H9 (cell line): Measurements from ENCODE around the gene TCOF1. TPM values are rescaled to one million over a fixed set of nuclear protein-coding genes. Genes with fewer than 3 reads are reported as not detected.

Source experiments
- DNase-seq: peaks from one replicate; pipeline ENCODE4 v3.0.0-alpha.2; 2017
- H2AFZ ChIP-seq: one replicate; pipeline ENCODE4 v1.6.1; 2013; ENCODE audit warnings: mild to moderate bottlenecking, low read length, control low read depth, moderate library complexity
- H2AK5ac ChIP-seq: 2 replicates; pipeline ENCODE4 v1.6.1; 2013; ENCODE audit warnings: low read length, control low read depth, mixed read lengths; ENCODE audit not compliant: insufficient read length
- H2BK120ac ChIP-seq: one replicate; pipeline ENCODE4 v1.6.1; 2013; ENCODE audit warnings: low read depth, mild to moderate bottlenecking, low read length, control low read depth, inconsistent platforms; ENCODE audit not compliant: poor library complexity, severe bottlenecking
- H2BK12ac ChIP-seq: 2 replicates; pipeline ENCODE4 v1.6.1; 2013; ENCODE audit warnings: low read length, control low read depth, mixed read lengths, low read depth; ENCODE audit not compliant: insufficient read length
- H2BK15ac ChIP-seq: 2 replicates; pipeline ENCODE4 v1.6.1; 2013; ENCODE audit warnings: low read depth, low read length, control low read depth
- H2BK20ac ChIP-seq: one replicate; pipeline ENCODE4 v1.6.1; 2013; ENCODE audit warnings: low read depth, mild to moderate bottlenecking, low read length, control low read depth, inconsistent platforms; ENCODE audit not compliant: poor library complexity, severe bottlenecking
- H2BK5ac ChIP-seq: 2 replicates; pipeline ENCODE4 v1.6.1; 2013; ENCODE audit warnings: low read length, control low read depth, mixed read lengths; ENCODE audit not compliant: insufficient read length
- H3K14ac ChIP-seq: 2 replicates; pipeline ENCODE4 v1.6.1; 2013; ENCODE audit warnings: low read length, control low read depth; ENCODE audit not compliant: insufficient read depth
- H3K18ac ChIP-seq: 2 replicates; pipeline ENCODE4 v1.6.1; 2013; ENCODE audit warnings: low read depth, mild to moderate bottlenecking, mixed read lengths, low read length, control low read depth; ENCODE audit not compliant: insufficient read length
- H3K23ac ChIP-seq: 2 replicates; pipeline ENCODE4 v1.6.1; 2013; ENCODE audit warnings: low read length, control low read depth, mixed read lengths, low read depth; ENCODE audit not compliant: insufficient read length
- H3K23me2 ChIP-seq: 2 replicates; pipeline ENCODE4 v1.6.1; 2013; ENCODE audit warnings: low read depth, mild to moderate bottlenecking, mixed read lengths, low read length, control low read depth; ENCODE audit not compliant: insufficient read length, poor library complexity, severe bottlenecking
- H3K27ac ChIP-seq: 2 replicates; pipeline ENCODE4 v1.5.1; 2013; ENCODE audit warnings: low read length, control low read depth, mixed read lengths, low read depth; ENCODE audit not compliant: insufficient read length
- H3K27me3 ChIP-seq: 2 replicates; pipeline ENCODE4 v1.6.1; 2013; ENCODE audit warnings: low read length, control low read depth, inconsistent platforms; ENCODE audit not compliant: insufficient read depth
- H3K4ac ChIP-seq: 2 replicates; pipeline ENCODE4 v1.6.1; 2013; ENCODE audit warnings: low read depth, mild to moderate bottlenecking, control low read depth, inconsistent platforms, low read length, moderate library complexity
- H3K4me1 ChIP-seq: 2 replicates; pipeline ENCODE4 v1.6.1; 2013; ENCODE audit warnings: low read length, control low read depth, inconsistent platforms; ENCODE audit not compliant: insufficient read depth
- H3K4me2 ChIP-seq: 2 replicates; pipeline ENCODE4 v1.6.1; 2013; ENCODE audit warnings: low read length, control low read depth, mixed read lengths; ENCODE audit not compliant: insufficient read length, insufficient read depth
- H3K56ac ChIP-seq: 2 replicates; pipeline ENCODE4 v1.6.1; 2013; ENCODE audit warnings: low read depth, mild to moderate bottlenecking, mixed read lengths, low read length, control low read depth; ENCODE audit not compliant: insufficient read length
- H3K79me1 ChIP-seq: 2 replicates; pipeline ENCODE4 v1.6.1; 2013; ENCODE audit warnings: low read depth, mild to moderate bottlenecking, moderate library complexity, low read length, control low read depth, inconsistent platforms; ENCODE audit not compliant: insufficient read depth, poor library complexity, severe bottlenecking
- H3K79me2 ChIP-seq: 2 replicates; pipeline ENCODE4 v1.6.1; 2013; ENCODE audit warnings: low read length, control low read depth, inconsistent platforms; ENCODE audit not compliant: insufficient read depth
- H3K9ac ChIP-seq: 2 replicates; pipeline ENCODE4 v1.6.1; 2013; ENCODE audit warnings: low read length, control low read depth, mixed read lengths; ENCODE audit not compliant: insufficient read length; ENCODE audit errors: extremely low read depth
- H3K9me3 ChIP-seq: one replicate; pipeline ENCODE4 v1.6.1; 2013; ENCODE audit warnings: low read depth, low read length, inconsistent platforms; ENCODE audit not compliant: control insufficient read depth
- H3T11ph ChIP-seq: one replicate; pipeline ENCODE4 v1.6.1; 2013; ENCODE audit warnings: mild to moderate bottlenecking, low read length, control low read depth, inconsistent platforms
- H4K20me1 ChIP-seq: one replicate; pipeline ENCODE4 v1.6.1; 2013; ENCODE audit not compliant: control insufficient read depth, insufficient read length, insufficient read depth
- H4K5ac ChIP-seq: 2 replicates; pipeline ENCODE4 v1.6.1; 2013; ENCODE audit warnings: low read depth, mild to moderate bottlenecking, mixed read lengths, low read length, control low read depth; ENCODE audit not compliant: insufficient read length
- H4K8ac ChIP-seq: replicated peaks from 2 replicates; pipeline ENCODE4 v1.6.1; 2013; ENCODE audit warnings: low read length, control low read depth, mixed read lengths, low read depth; ENCODE audit not compliant: insufficient read length
- H4K91ac ChIP-seq: 2 replicates; pipeline ENCODE4 v1.6.1; 2013; ENCODE audit warnings: low read depth, mild to moderate bottlenecking, moderate library complexity, mixed read lengths, low read length, control low read depth; ENCODE audit not compliant: insufficient read length
- H3K27ac Mint-ChIP-seq, 3 experiments: 2 replicates in 2 of 3; 3 replicates in 1 of 3; pipeline ENCODE4 v1.8.0; 2020 to 2021; ENCODE audit warnings: mixed read lengths in 3 of 3, mild to moderate bottlenecking in 1 of 3, moderate library complexity in 1 of 3
- H3K27me3 Mint-ChIP-seq: 2 replicates; pipeline ENCODE4 v1.8.0; 2021; ENCODE audit warnings: low read depth, mild to moderate bottlenecking, moderate library complexity, mixed read lengths
- H3K36me3 Mint-ChIP-seq, 3 experiments: 2 replicates in 2 of 3; 3 replicates in 1 of 3; pipeline ENCODE4 v1.8.0; 2020 to 2021; ENCODE audit warnings: low read depth in 3 of 3, mixed read lengths in 3 of 3; ENCODE audit not compliant: insufficient read depth in 1 of 3
- H3K4me1 Mint-ChIP-seq, 2 experiments: 2 replicates each; pipeline ENCODE4 v1.8.0; 2020; ENCODE audit warnings: mixed read lengths in 2 of 2
- H3K4me3 Mint-ChIP-seq, 2 experiments: 2 replicates in 1 of 2; 3 replicates in 1 of 2; pipeline ENCODE4 v1.8.0; 2020 to 2021; ENCODE audit warnings: mild to moderate bottlenecking in 2 of 2, mixed read lengths in 2 of 2, moderate library complexity in 1 of 2
- H3K9me3 Mint-ChIP-seq, 2 experiments: 2 replicates in 1 of 2; 3 replicates in 1 of 2; pipeline ENCODE4 v1.8.0; 2020; ENCODE audit warnings: mild to moderate bottlenecking in 2 of 2, mixed read lengths in 2 of 2, moderate library complexity in 1 of 2
- CTCF ChIP-seq: fragments of 200-600 bp; sonication (generic); conservative IDR thresholded peaks from 3 replicates; pipeline ENCODE4 v1.8.0; 2021; ENCODE audit warnings: antibody characterized with exemption, mild to moderate bottlenecking
- WGBS: extraction: QIAGEN DNeasy Blood & Tissue Kit; methylation state at CpG from one replicate; pipeline ENCODE4 v1.1.7; 2013; ENCODE audit warnings: missing lambda C conversion rate, low lambda C conversion rate, mixed read lengths; ENCODE audit not compliant: insufficient read length; ENCODE audit errors: extremely low coverage; 5-methylcytosine and 5-hydroxymethylcytosine counted together
- total RNA-seq: library from RNA; stranded (reverse); gene quantifications from 2 replicates; pipeline ENCODE4 v1.2.1, GENCODE V29; 2021

TCOF1 gene
- total RNA-seq, 1 experiment from 2014 or later, result 128 TPM

DNA sequence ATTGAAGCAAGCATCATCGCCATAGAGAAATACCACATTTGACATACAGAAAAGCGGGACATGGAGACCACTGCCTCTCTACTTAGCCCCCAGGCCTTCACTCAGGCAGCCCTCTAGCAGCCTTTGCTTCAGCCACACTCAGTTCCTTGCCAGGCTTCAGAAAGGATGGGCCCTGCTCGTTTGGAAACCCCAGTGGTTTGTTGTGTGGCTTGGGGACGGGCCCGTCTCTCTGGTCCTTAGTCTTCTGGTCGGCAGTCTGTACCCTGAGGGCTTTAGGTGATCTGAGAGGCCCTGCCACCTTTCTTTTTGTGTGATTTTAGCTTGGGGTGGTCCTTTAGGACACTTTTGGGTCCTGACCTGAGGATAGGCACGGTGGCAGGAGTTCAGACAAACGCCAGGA, 33.7 kb upstream of the TCOF1 start:
- Histone ChIP-seq H3K9ac (no peak overlapping the region), H3K27ac (no peak overlapping the region), H2AFZ (no peak overlapping the region), H3K4me2 (no peak overlapping the region), H2BK120ac (no peak overlapping the region), H3K79me2 (no peaks in the 10 kb centered on the region), H3K23me2 (no peaks in the 10 kb centered on the region), H4K20me1 (no peaks in the 10 kb centered on the region), H3K27me3 (no peaks in the 10 kb centered on the region), H2BK5ac (no peak overlapping the region), H4K5ac (no peak overlapping the region), H4K8ac (no peak overlapping the region), H3K79me1 (no peaks in the 10 kb centered on the region), H3K9me3 (no peaks in the 10 kb centered on the region), H3K4ac (no peak overlapping the region), H2BK20ac (no peak overlapping the region), H3K18ac (no peak overlapping the region), H3K14ac (no peak overlapping the region), H2BK12ac (no peak overlapping the region), H3K4me1 (0 out of 2 replicates have a peak, but pooled peaks cover 2% of the 10 kb centered on the region), H3T11ph (no peak overlapping the region), H3K23ac (no peak overlapping the region), H2BK15ac (no peak overlapping the region), H2AK5ac (no peak overlapping the region), H3K56ac (no peak overlapping the region), H4K91ac (no peak overlapping the region)
- no CpG with 5 or more reads among the region's 8 CpGs for WGBS
- TF ChIP-seq CTCF, result no peak
- no peaks in the 10 kb centered on the region for H3K9me3 Mint-ChIP-seq
- peaks cover 4 to 8% of the 10 kb centered on the region in 2 experiments for H3K4me1 Mint-ChIP-seq
- no peak overlapping the region for H3K4me3 Mint-ChIP-seq
- no peaks in the 10 kb centered on the region for H3K36me3 Mint-ChIP-seq
- H3K27me3 Mint-ChIP-seq, result no peaks in the 10 kb centered on the region; the same call in 1 of the 2 replicates
- no peak overlapping the region for H3K27ac Mint-ChIP-seq
- DNase-seq, result no peak
